Stomach smooth muscle (tissue), 2 donors: ENCODE data around the gene MIEF1.

Experiments
- H3K27ac ChIP-seq: one replicate; pipeline ENCODE4 v1.7.0; 2013; ENCODE audit warnings: mild to moderate bottlenecking, low read length, inconsistent platforms
- H3K27me3 ChIP-seq, 2 donors: one replicate each; pipeline ENCODE4 v1.7.0; 2013; ENCODE audit warnings: low read length in 2 of 2; ENCODE audit not compliant: insufficient read depth in 2 of 2, control insufficient read depth in 1 of 2
- H3K36me3 ChIP-seq, 2 donors: one replicate each; pipeline ENCODE4 v1.7.0; 2013; ENCODE audit warnings: low read length in 2 of 2; ENCODE audit not compliant: control insufficient read depth in 2 of 2, insufficient read depth in 2 of 2
- H3K4me1 ChIP-seq: one replicate; pipeline ENCODE4 v1.7.0; 2013; ENCODE audit warnings: low read length; ENCODE audit not compliant: control insufficient read depth, insufficient read depth
- H3K4me3 ChIP-seq, 2 donors: one replicate each; pipeline ENCODE4 v1.7.0; 2013; ENCODE audit warnings: low read length in 2 of 2
- H3K9ac ChIP-seq, 2 donors: one replicate each; pipeline ENCODE4 v1.7.0; 2013; ENCODE audit warnings: low read length in 2 of 2, mild to moderate bottlenecking in 1 of 2
- H3K9me3 ChIP-seq, 2 donors: one replicate each; pipeline ENCODE4 v1.7.0; 2013; ENCODE audit warnings: low read length in 2 of 2; ENCODE audit not compliant: control insufficient read depth in 2 of 2
- donor health status: healthy.
- donor health status: Pancreatic carcinoma.

MIEF1 gene

GRCh38 chr22:39562839-39563489 lies 60.9 kb downstream of the MIEF1 start:
- Histone ChIP-seq H3K36me3 (no peaks in the 10 kb centered on the region), H3K4me3 (no peak overlapping the region), H3K9ac (no peak overlapping the region), H3K27ac (no peak overlapping the region), H3K27me3 (peaks cover 24 to 56% of the 10 kb centered on the region in 2 donors), H3K4me1 (peaks cover 6% of the 10 kb centered on the region), H3K9me3 (no peaks in the 10 kb centered on the region)

GRCh38 chr22:39563571-39564428 lies 61.7 kb downstream of the MIEF1 start:
- H3K4me1 ChIP-seq: no peaks in the 10 kb centered on the region
- no peak overlapping the region for H3K27ac ChIP-seq
- H3K4me3 ChIP-seq: no peak overlapping the region
- H3K27me3 ChIP-seq: peaks cover 15 to 51% of the 10 kb centered on the region in 2 donors
- no peak overlapping the region for H3K9ac ChIP-seq
- no peaks in the 10 kb centered on the region for H3K9me3 ChIP-seq
- no peaks in the 10 kb centered on the region for H3K36me3 ChIP-seq

GRCh38 chr22:39565414-39565944 lies 63.4 kb downstream of the MIEF1 start:
- Histone ChIP-seq H3K9ac (no peak overlapping the region), H3K27ac (no peak overlapping the region), H3K36me3 (no peaks in the 10 kb centered on the region), H3K4me1 (no peaks in the 10 kb centered on the region), H3K9me3 (no peaks in the 10 kb centered on the region), H3K27me3 (peaks cover 4 to 38% of the 10 kb centered on the region in 2 donors), H3K4me3 (no peak overlapping the region)

GRCh38 chr22:39567135-39567946 lies 65.3 kb downstream of the MIEF1 start:
- H3K4me3 ChIP-seq: no peak overlapping the region
- H3K27me3 ChIP-seq: peaks cover 4 to 31% of the 10 kb centered on the region in 2 donors
- H3K4me1 ChIP-seq: no peaks in the 10 kb centered on the region
- H3K36me3 ChIP-seq: no peaks in the 10 kb centered on the region
- no peak overlapping the region for H3K27ac ChIP-seq
- no peaks in the 10 kb centered on the region for H3K9me3 ChIP-seq
- H3K9ac ChIP-seq: no peak overlapping the region
